ENCODE results near the gene STX3.
"Not testable (repeated sequence)": the region's sequence is repeated elsewhere in the genome, so short reads cannot be mapped to it uniquely, and the experiment has no call there.

STX3 gene

GRCh38 chr11:59842316-59842715 lies 87.1 kb downstream of the STX3 start:
- Histone ChIP-seq H3K36me3 (ENCODE audit: control insufficient read depth, low read length) (no peaks in the 10 kb centered on the region), H3F3A (ENCODE audit: control insufficient read depth, insufficient read depth) (no peaks in the 10 kb centered on the region), H3K27me3 (ENCODE audit: control insufficient read depth, low read length) (no peaks in the 10 kb centered on the region), H3K27ac (ENCODE audit: low read depth, low read length) (no peak overlapping the region), H3K9me3 (ENCODE audit: control insufficient read depth, insufficient read depth, low read length) (no peaks in the 10 kb centered on the region), H3K4me3 (ENCODE audit: low read length) (no peak overlapping the region), H3K4me2 (ENCODE audit: low read length) (no peak overlapping the region), H4K20me1 (ENCODE audit: control insufficient read depth, insufficient read depth, low read depth, low read length) (no peaks in the 10 kb centered on the region), H3K4me1 (ENCODE audit: control insufficient read depth, low read length) (no peaks in the 10 kb centered on the region), H3K79me2 (ENCODE audit: control insufficient read depth, low read length) (no peaks in the 10 kb centered on the region), H3K9me2 (replicated peaks; ENCODE audit: control insufficient read depth, low read length) (no peaks in the 10 kb centered on the region)
- no peak for TF ChIP-seq EZH2phosphoT487 (IDR thresholded peaks at IDR 0.05; ENCODE audit: borderline replicate concordance, low read length)

DNA sequence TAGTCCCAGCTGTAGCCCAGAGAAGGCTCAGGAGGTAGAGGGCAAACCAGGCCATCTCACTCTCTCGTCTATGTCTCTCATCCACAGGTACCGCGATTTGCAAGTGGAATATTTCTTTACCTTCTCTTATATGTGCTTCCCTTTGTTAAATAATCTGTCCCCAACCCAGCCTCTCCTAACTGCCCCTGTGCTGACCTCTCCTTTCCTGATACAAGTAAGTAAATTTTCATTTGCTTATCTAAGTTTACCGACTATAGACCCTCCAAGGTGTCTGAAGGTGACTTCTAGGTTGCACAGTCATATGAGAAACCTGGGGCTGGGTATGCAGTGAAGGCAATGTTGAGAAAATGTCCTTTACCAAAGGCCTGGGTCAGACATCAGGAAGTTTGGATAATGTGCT lies 90.2 kb downstream of the STX3 start, which contains the start of gene CBLIF:
Gene CBLIF (minus strand): TSS at position 101 of the 400 bp plus-strand sequence. CDS start 46 bp downstream, at position 55.
- Histone ChIP-seq H3K4me2 (ENCODE audit: low read length) (no peak within 1 kb of the TSS), H3F3A (ENCODE audit: control insufficient read depth, insufficient read depth) (no peaks in the 10 kb centered on the region), H3K27me3 (ENCODE audit: control insufficient read depth, low read length) (no peaks in the 10 kb centered on the region), H4K20me1 (ENCODE audit: control insufficient read depth, insufficient read depth, low read depth, low read length) (no peaks in the 10 kb centered on the region), H3K79me2 (ENCODE audit: control insufficient read depth, low read length) (no peaks in the 10 kb centered on the region), H3K27ac (ENCODE audit: low read depth, low read length) (no peak within 1 kb of the TSS), H3K9me3 (ENCODE audit: control insufficient read depth, insufficient read depth, low read length) (no peaks in the 10 kb centered on the region), H3K4me3 (ENCODE audit: low read length) (no peak within 1 kb of the TSS), H3K9me2 (replicated peaks; ENCODE audit: control insufficient read depth, low read length) (no peaks in the 10 kb centered on the region), H3K4me1 (ENCODE audit: control insufficient read depth, low read length) (no peaks in the 10 kb centered on the region), H3K36me3 (ENCODE audit: control insufficient read depth, low read length) (no peaks in the 10 kb centered on the region)
- no peak for TF ChIP-seq EZH2phosphoT487 (IDR thresholded peaks at IDR 0.05; ENCODE audit: borderline replicate concordance, low read length)
- no peak for TF ChIP-seq CTCF (IDR thresholded peaks at IDR 0.05; ENCODE audit: low read depth, low read length, poor library complexity, severe bottlenecking)

- Histone ChIP-seq H4K20me1 (ENCODE audit: control insufficient read depth, insufficient read depth, low read depth, low read length) (no peaks in the 10 kb centered on the region), H3K4me3 (ENCODE audit: low read length) (no peak overlapping the region), H3K36me3 (ENCODE audit: control insufficient read depth, low read length) (no peaks in the 10 kb centered on the region), H3K79me2 (ENCODE audit: control insufficient read depth, low read length) (no peaks in the 10 kb centered on the region), H3K9me2 (replicated peaks; ENCODE audit: control insufficient read depth, low read length) (no peaks in the 10 kb centered on the region), H3K27ac (ENCODE audit: low read depth, low read length) (no peak overlapping the region), H3K4me2 (ENCODE audit: low read length) (no peak overlapping the region), H3F3A (ENCODE audit: control insufficient read depth, insufficient read depth) (no peaks in the 10 kb centered on the region), H3K9me3 (ENCODE audit: control insufficient read depth, insufficient read depth, low read length) (no peaks in the 10 kb centered on the region), H3K4me1 (ENCODE audit: control insufficient read depth, low read length) (no peaks in the 10 kb centered on the region), H3K27me3 (ENCODE audit: control insufficient read depth, low read length) (no peaks in the 10 kb centered on the region)
- TF ChIP-seq CTCF (IDR thresholded peaks at IDR 0.05; ENCODE audit: low read depth, low read length, poor library complexity, severe bottlenecking), result no peak
- no peak for TF ChIP-seq EZH2phosphoT487 (IDR thresholded peaks at IDR 0.05; ENCODE audit: borderline replicate concordance, low read length)
These were observed 91.4 kb downstream of the STX3 start for GRCh38 chr11:59846556-59846955.

DNA sequence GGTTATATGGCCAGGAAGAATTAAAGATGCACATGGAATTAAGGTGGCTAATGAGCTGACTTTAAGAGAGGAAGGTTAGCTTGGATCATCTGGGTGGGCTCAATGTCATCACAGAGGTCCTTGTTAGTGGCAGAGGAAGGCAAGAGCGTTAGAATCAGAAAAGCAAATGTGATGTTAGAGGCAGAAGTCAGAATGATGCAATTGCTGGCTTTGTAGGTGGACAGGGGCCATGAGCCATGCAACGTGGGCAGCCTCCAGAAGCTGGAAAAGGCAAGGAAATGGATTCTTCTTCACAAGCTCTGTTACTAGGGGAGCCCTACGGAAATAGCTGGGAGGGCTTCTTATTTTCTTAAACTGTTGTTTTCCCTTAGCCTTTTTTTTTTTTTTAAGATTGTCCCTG lies 92.5 kb downstream of the STX3 start:
- Histone ChIP-seq H3K9me2 (replicated peaks; ENCODE audit: control insufficient read depth, low read length) (no peaks in the 10 kb centered on the region), H3K4me3 (ENCODE audit: low read length) (no peak overlapping the region), H3K9me3 (ENCODE audit: control insufficient read depth, insufficient read depth, low read length) (no peaks in the 10 kb centered on the region), H4K20me1 (ENCODE audit: control insufficient read depth, insufficient read depth, low read depth, low read length) (no peaks in the 10 kb centered on the region), H3K36me3 (ENCODE audit: control insufficient read depth, low read length) (no peaks in the 10 kb centered on the region), H3K4me1 (ENCODE audit: control insufficient read depth, low read length) (no peaks in the 10 kb centered on the region), H3K27me3 (ENCODE audit: control insufficient read depth, low read length) (no peaks in the 10 kb centered on the region; the same call in 1 of the 2 replicates), H3K4me2 (ENCODE audit: low read length) (no peak overlapping the region), H3F3A (ENCODE audit: control insufficient read depth, insufficient read depth) (no peaks in the 10 kb centered on the region), H3K27ac (ENCODE audit: low read depth, low read length) (no peak overlapping the region), H3K79me2 (ENCODE audit: control insufficient read depth, low read length) (no peaks in the 10 kb centered on the region)
- TF ChIP-seq EZH2phosphoT487 (IDR thresholded peaks at IDR 0.05; ENCODE audit: borderline replicate concordance, low read length) (no peak), CTCF (IDR thresholded peaks at IDR 0.05; ENCODE audit: low read depth, low read length, poor library complexity, severe bottlenecking) (no peak)

DNA sequence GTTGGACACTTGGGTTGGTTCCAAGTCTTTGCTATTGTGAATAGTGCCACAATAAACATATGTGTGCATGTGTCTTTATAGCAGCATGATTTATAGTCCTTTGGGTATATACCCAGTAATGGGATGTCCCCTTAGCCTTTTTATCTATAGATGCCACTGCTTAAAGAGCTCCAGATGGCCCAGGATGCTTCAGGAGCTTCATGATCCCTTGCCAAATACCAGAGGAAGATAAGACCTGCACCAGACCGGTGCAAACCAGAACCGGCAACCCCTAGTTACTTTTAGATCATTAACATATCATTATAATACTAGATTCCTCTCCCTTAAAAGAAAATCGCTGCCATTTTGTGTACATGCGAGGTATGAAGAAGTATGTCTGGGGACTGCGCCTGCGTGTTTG lies 93.3 kb downstream of the STX3 start:
- H3K9me3 ChIP-seq (ENCODE audit: control insufficient read depth, insufficient read depth, low read length); H3K79me2 ChIP-seq (ENCODE audit: control insufficient read depth, low read length); H3K4me1 ChIP-seq (ENCODE audit: control insufficient read depth, low read length); H3K36me3 ChIP-seq (ENCODE audit: control insufficient read depth, low read length); H3K4me2 ChIP-seq (ENCODE audit: low read length); H3F3A ChIP-seq (ENCODE audit: control insufficient read depth, insufficient read depth); H3K9me2 ChIP-seq (replicated peaks; ENCODE audit: control insufficient read depth, low read length); H3K27me3 ChIP-seq (ENCODE audit: control insufficient read depth, low read length); H3K4me3 ChIP-seq (ENCODE audit: low read length); H3K27ac ChIP-seq (ENCODE audit: low read depth, low read length); H4K20me1 ChIP-seq (ENCODE audit: control insufficient read depth, insufficient read depth, low read depth, low read length): not testable (repeated sequence)
